Activated naive CD8-positive, alpha-beta T cell treated with anti-CD3 and anti-CD28 coated beads for 36 hours (primary cell): ENCODE results near the gene CDH12. TPM values are rescaled to one million over a fixed set of nuclear protein-coding genes. Genes with fewer than 3 reads are reported as not detected.

Source experiments
- DNase-seq: peaks from one replicate; pipeline ENCODE4 v3.0.0; 2021
- H3K27ac Mint-ChIP-seq: one replicate; pipeline ENCODE4 v1.8.0; 2022; ENCODE audit warnings: mild to moderate bottlenecking, moderate library complexity, mixed read lengths
- H3K27me3 Mint-ChIP-seq: one replicate; pipeline ENCODE4 v1.8.0; 2022; ENCODE audit warnings: mild to moderate bottlenecking, mixed read lengths
- H3K36me3 Mint-ChIP-seq: one replicate; pipeline ENCODE4 v1.8.0; 2021; ENCODE audit warnings: mild to moderate bottlenecking, mixed read lengths
- H3K4me1 Mint-ChIP-seq: one replicate; pipeline ENCODE4 v1.8.0; 2021; ENCODE audit warnings: mixed read lengths
- H3K4me3 Mint-ChIP-seq: one replicate; pipeline ENCODE4 v1.8.0; 2022; ENCODE audit warnings: mild to moderate bottlenecking, moderate library complexity, mixed read lengths
- H3K9me3 Mint-ChIP-seq: one replicate; pipeline ENCODE4 v1.8.0; 2022; ENCODE audit warnings: mixed read lengths
- total RNA-seq, 2 experiments: library from RNA; stranded (reverse); gene quantifications; one replicate each; pipeline ENCODE4 v1.2.3, GENCODE V29; 2021

CDH12 gene
- total RNA-seq, 2 experiments from 2014 or later: not detected

GRCh38 chr5:21862986-21863385 is 990.2 kb downstream of the CDH12 start:
- DNase-seq: no peak
- Mint-ChIP-seq H3K27me3 (no peaks in the 10 kb centered on the region), H3K9me3 (no peaks in the 10 kb centered on the region), H3K27ac (no peak overlapping the region), H3K4me3 (no peak overlapping the region), H3K4me1 (no peaks in the 10 kb centered on the region), H3K36me3 (no peaks in the 10 kb centered on the region)

- no peaks in the 10 kb centered on the region for H3K9me3 Mint-ChIP-seq
- no peak for DNase-seq
- H3K27me3 Mint-ChIP-seq: no peaks in the 10 kb centered on the region
- H3K27ac Mint-ChIP-seq: no peak overlapping the region
- no peak overlapping the region for H3K4me3 Mint-ChIP-seq
- H3K36me3 Mint-ChIP-seq: no peaks in the 10 kb centered on the region
- no peaks in the 10 kb centered on the region for H3K4me1 Mint-ChIP-seq
Observed at GRCh38 chr5:21858441-21858840, 994.7 kb downstream of the CDH12 start.

- Mint-ChIP-seq H3K27me3 (no peaks in the 10 kb centered on the region), H3K4me3 (no peak overlapping the region), H3K4me1 (no peaks in the 10 kb centered on the region), H3K9me3 (no peaks in the 10 kb centered on the region), H3K36me3 (no peaks in the 10 kb centered on the region), H3K27ac (no peak overlapping the region)
- no peak for DNase-seq
Observed at GRCh38 chr5:21856987-21857386, 996.2 kb downstream of the CDH12 start.

GRCh38 chr5:21847300-21847699 is 1005.8 kb downstream of the CDH12 start:
- Mint-ChIP-seq H3K9me3 (peaks cover 2% of the 10 kb centered on the region), H3K4me1 (no peaks in the 10 kb centered on the region), H3K36me3 (no peaks in the 10 kb centered on the region), H3K4me3 (no peak overlapping the region), H3K27ac (no peak overlapping the region), H3K27me3 (no peaks in the 10 kb centered on the region)
- no peak for DNase-seq

GRCh38 chr5:21844960-21845359 is 1008.2 kb downstream of the CDH12 start:
- Mint-ChIP-seq H3K9me3 (peaks cover 2% of the 10 kb centered on the region), H3K4me3 (no peak overlapping the region)

GRCh38 chr5:21834863-21835262 is 1018.3 kb downstream of the CDH12 start:
- no peaks in the 10 kb centered on the region for H3K4me1 Mint-ChIP-seq
- no peak overlapping the region for H3K27ac Mint-ChIP-seq
- peaks cover 2% of the 10 kb centered on the region for H3K9me3 Mint-ChIP-seq
- H3K36me3 Mint-ChIP-seq: no peaks in the 10 kb centered on the region
- no peak overlapping the region for H3K4me3 Mint-ChIP-seq
- no peaks in the 10 kb centered on the region for H3K27me3 Mint-ChIP-seq
- no peak for DNase-seq

More at GRCh38 chr5:21844960-21845359, 1008.2 kb downstream of the CDH12 start:
- Mint-ChIP-seq H3K27ac (no peak overlapping the region), H3K4me1 (no peaks in the 10 kb centered on the region), H3K27me3 (no peaks in the 10 kb centered on the region), H3K36me3 (no peaks in the 10 kb centered on the region)
- no peak for DNase-seq

- Mint-ChIP-seq H3K27ac (no peak overlapping the region), H3K27me3 (no peaks in the 10 kb centered on the region), H3K4me3 (no peak overlapping the region), H3K36me3 (no peaks in the 10 kb centered on the region), H3K4me1 (no peaks in the 10 kb centered on the region), H3K9me3 (no peaks in the 10 kb centered on the region)
- no peak for DNase-seq
Observed at GRCh38 chr5:21831145-21831787, 1021.9 kb downstream of the CDH12 start.

GRCh38 chr5:21826884-21827283 is 1026.3 kb downstream of the CDH12 start:
- Mint-ChIP-seq H3K27ac (no peak overlapping the region), H3K9me3 (peaks cover 8% of the 10 kb centered on the region), H3K4me3 (no peak overlapping the region), H3K36me3 (no peaks in the 10 kb centered on the region), H3K4me1 (no peaks in the 10 kb centered on the region), H3K27me3 (no peaks in the 10 kb centered on the region)
- no peak for DNase-seq

- Mint-ChIP-seq H3K27me3 (no peaks in the 10 kb centered on the region), H3K4me3 (no peak overlapping the region), H3K27ac (no peak overlapping the region), H3K4me1 (no peaks in the 10 kb centered on the region), H3K36me3 (no peaks in the 10 kb centered on the region), H3K9me3 (peaks cover 8% of the 10 kb centered on the region)
- DNase-seq: no peak
Observed at GRCh38 chr5:21823588-21823987, 1029.6 kb downstream of the CDH12 start.

GRCh38 chr5:21823076-21823574 is 1030.0 kb downstream of the CDH12 start:
- no peak overlapping the region for H3K4me3 Mint-ChIP-seq
- peaks cover under 1% of the 10 kb centered on the region for H3K4me1 Mint-ChIP-seq
- H3K9me3 Mint-ChIP-seq: peaks cover 8% of the 10 kb centered on the region
- H3K27ac Mint-ChIP-seq: no peak overlapping the region
- no peaks in the 10 kb centered on the region for H3K36me3 Mint-ChIP-seq
- DNase-seq: no peak
- no peaks in the 10 kb centered on the region for H3K27me3 Mint-ChIP-seq

GRCh38 chr5:21820527-21820926 is 1032.6 kb downstream of the CDH12 start:
- Mint-ChIP-seq H3K4me3 (no peak overlapping the region), H3K27me3 (no peaks in the 10 kb centered on the region), H3K27ac (no peak overlapping the region), H3K36me3 (no peaks in the 10 kb centered on the region), H3K4me1 (peaks cover 4% of the 10 kb centered on the region), H3K9me3 (peaks cover 5% of the 10 kb centered on the region)
- no peak for DNase-seq

GRCh38 chr5:21818370-21818720 is 1034.8 kb downstream of the CDH12 start:
- Mint-ChIP-seq H3K27me3 (no peaks in the 10 kb centered on the region), H3K4me3 (no peak overlapping the region), H3K27ac (no peak overlapping the region), H3K36me3 (no peaks in the 10 kb centered on the region), H3K4me1 (peaks cover 4% of the 10 kb centered on the region), H3K9me3 (peaks cover 2% of the 10 kb centered on the region)
- DNase-seq: no peak

GRCh38 chr5:21817668-21818369 is 1035.3 kb downstream of the CDH12 start:
- H3K9me3 Mint-ChIP-seq: peaks cover 2% of the 10 kb centered on the region
- no peak overlapping the region for H3K4me3 Mint-ChIP-seq

GRCh38 chr5:21810737-21811316 is 1042.3 kb downstream of the CDH12 start:
- Mint-ChIP-seq H3K27me3 (no peaks in the 10 kb centered on the region), H3K36me3 (no peaks in the 10 kb centered on the region), H3K4me3 (no peak overlapping the region), H3K9me3 (peaks cover 2% of the 10 kb centered on the region), H3K27ac (no peak overlapping the region), H3K4me1 (no peaks in the 10 kb centered on the region)
- DNase-seq: no peak

More at GRCh38 chr5:21817668-21818369, 1035.3 kb downstream of the CDH12 start:
- Mint-ChIP-seq H3K4me1 (peaks cover 4% of the 10 kb centered on the region), H3K27me3 (no peaks in the 10 kb centered on the region), H3K27ac (no peak overlapping the region), H3K36me3 (no peaks in the 10 kb centered on the region)
- DNase-seq: no peak

- no peaks in the 10 kb centered on the region for H3K27me3 Mint-ChIP-seq
- no peak for DNase-seq
Observed at GRCh38 chr5:21809611-21810010, 1043.5 kb downstream of the CDH12 start.

More at GRCh38 chr5:21809611-21810010, 1043.5 kb downstream of the CDH12 start:
- Mint-ChIP-seq H3K9me3 (no peaks in the 10 kb centered on the region), H3K36me3 (no peaks in the 10 kb centered on the region), H3K27ac (no peak overlapping the region), H3K4me1 (no peaks in the 10 kb centered on the region), H3K4me3 (no peak overlapping the region)
